ENCODE results near the gene DMAC2L. TPM values are rescaled to one million over a fixed set of nuclear protein-coding genes. Genes with fewer than 3 reads are reported as not detected.

DMAC2L gene
- polyA plus RNA-seq, 1 donor from 2014 or later: 17.1 TPM

DNA sequence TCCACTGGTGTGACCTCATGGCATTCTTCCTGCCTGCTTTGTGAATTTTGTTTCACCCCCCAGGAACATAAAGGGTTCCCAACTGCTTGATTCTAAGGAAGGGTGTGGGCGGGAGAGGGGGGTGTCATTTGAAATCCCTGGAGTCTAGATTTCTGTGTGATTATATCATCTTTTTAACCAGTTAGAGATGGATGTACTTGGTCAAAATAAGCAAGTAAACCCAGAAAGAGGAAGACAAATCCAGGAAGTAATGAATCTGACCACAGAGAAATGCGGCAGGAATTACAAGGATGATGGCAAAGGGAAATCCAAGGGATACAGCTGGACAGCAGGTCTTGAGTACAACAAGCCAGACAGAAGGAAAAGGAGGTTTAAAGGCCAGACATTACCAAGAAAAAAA lies 38.9 kb downstream of the DMAC2L start:
- H3K4me2 ChIP-seq (ENCODE audit: low read length): no peak overlapping the region
- H3K36me3 ChIP-seq (ENCODE audit: insufficient read depth, low read length): no peaks in the 10 kb centered on the region
- H3K79me2 ChIP-seq (replicated peaks; ENCODE audit: insufficient read depth, low read length): no peaks in the 10 kb centered on the region
- H3K27me3 ChIP-seq (ENCODE audit: insufficient read depth, low read depth, low read length): no peaks in the 10 kb centered on the region
- H3K27ac ChIP-seq (ENCODE audit: low read length): no peak overlapping the region
- no peak overlapping the region for H3K9ac ChIP-seq (ENCODE audit: low read length)
- H3K9me2 ChIP-seq (ENCODE audit: insufficient read depth, low read length): no peaks in the 10 kb centered on the region
- no peaks in the 10 kb centered on the region for H3F3A ChIP-seq (ENCODE audit: insufficient read depth, low read length, poor library complexity, severe bottlenecking)
- no peak for TF ChIP-seq EP300 (conservative IDR thresholded peaks at IDR 0.05; ENCODE audit: poor library complexity, severe bottlenecking)
- TF ChIP-seq, protein P1, sequence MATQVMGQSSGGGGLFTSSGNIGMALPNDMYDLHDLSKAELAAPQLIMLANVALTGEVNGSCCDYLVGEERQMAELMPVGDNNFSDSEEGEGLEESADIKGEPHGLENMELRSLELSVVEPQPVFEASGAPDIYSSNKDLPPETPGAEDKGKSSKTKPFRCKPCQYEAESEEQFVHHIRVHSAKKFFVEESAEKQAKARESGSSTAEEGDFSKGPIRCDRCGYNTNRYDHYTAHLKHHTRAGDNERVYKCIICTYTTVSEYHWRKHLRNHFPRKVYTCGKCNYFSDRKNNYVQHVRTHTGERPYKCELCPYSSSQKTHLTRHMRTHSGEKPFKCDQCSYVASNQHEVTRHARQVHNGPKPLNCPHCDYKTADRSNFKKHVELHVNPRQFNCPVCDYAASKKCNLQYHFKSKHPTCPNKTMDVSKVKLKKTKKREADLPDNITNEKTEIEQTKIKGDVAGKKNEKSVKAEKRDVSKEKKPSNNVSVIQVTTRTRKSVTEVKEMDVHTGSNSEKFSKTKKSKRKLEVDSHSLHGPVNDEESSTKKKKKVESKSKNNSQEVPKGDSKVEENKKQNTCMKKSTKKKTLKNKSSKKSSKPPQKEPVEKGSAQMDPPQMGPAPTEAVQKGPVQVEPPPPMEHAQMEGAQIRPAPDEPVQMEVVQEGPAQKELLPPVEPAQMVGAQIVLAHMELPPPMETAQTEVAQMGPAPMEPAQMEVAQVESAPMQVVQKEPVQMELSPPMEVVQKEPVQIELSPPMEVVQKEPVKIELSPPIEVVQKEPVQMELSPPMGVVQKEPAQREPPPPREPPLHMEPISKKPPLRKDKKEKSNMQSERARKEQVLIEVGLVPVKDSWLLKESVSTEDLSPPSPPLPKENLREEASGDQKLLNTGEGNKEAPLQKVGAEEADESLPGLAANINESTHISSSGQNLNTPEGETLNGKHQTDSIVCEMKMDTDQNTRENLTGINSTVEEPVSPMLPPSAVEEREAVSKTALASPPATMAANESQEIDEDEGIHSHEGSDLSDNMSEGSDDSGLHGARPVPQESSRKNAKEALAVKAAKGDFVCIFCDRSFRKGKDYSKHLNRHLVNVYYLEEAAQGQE (IDR thresholded peaks at IDR 0.05; ENCODE audit: borderline replicate concordance): no peak
- TF ChIP-seq MXI1 (conservative IDR thresholded peaks at IDR 0.05; ENCODE audit: poor library complexity, severe bottlenecking): no peak
- TF ChIP-seq SMC3 (conservative IDR thresholded peaks at IDR 0.05; ENCODE audit: poor library complexity): no peak
- no peak for TF ChIP-seq EZH2 (IDR thresholded peaks at IDR 0.05; ENCODE audit: borderline replicate concordance, insufficient read depth, low read length, poor library complexity, severe bottlenecking)
- no peak for TF ChIP-seq POLR2AphosphoS5 (IDR thresholded peaks at IDR 0.05)
- TF ChIP-seq RAD21 (conservative IDR thresholded peaks at IDR 0.05): no peak
- TF ChIP-seq TAF1 (IDR thresholded peaks at IDR 0.05; ENCODE audit: low read depth): no peak
- TF ChIP-seq, protein P2, sequence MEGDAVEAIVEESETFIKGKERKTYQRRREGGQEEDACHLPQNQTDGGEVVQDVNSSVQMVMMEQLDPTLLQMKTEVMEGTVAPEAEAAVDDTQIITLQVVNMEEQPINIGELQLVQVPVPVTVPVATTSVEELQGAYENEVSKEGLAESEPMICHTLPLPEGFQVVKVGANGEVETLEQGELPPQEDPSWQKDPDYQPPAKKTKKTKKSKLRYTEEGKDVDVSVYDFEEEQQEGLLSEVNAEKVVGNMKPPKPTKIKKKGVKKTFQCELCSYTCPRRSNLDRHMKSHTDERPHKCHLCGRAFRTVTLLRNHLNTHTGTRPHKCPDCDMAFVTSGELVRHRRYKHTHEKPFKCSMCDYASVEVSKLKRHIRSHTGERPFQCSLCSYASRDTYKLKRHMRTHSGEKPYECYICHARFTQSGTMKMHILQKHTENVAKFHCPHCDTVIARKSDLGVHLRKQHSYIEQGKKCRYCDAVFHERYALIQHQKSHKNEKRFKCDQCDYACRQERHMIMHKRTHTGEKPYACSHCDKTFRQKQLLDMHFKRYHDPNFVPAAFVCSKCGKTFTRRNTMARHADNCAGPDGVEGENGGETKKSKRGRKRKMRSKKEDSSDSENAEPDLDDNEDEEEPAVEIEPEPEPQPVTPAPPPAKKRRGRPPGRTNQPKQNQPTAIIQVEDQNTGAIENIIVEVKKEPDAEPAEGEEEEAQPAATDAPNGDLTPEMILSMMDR (IDR thresholded peaks at IDR 0.05; ENCODE audit: poor library complexity, severe bottlenecking): no peak
- no peak overlapping the region for H3K4me3 ChIP-seq (ENCODE audit: low read length)
- no peaks in the 10 kb centered on the region for H3K9me3 ChIP-seq (ENCODE audit: low read length)
- H4K20me1 ChIP-seq (ENCODE audit: insufficient read depth): no peaks in the 10 kb centered on the region
- no peak overlapping the region for H2AFZ ChIP-seq (ENCODE audit: low read depth, low read length)

DNA sequence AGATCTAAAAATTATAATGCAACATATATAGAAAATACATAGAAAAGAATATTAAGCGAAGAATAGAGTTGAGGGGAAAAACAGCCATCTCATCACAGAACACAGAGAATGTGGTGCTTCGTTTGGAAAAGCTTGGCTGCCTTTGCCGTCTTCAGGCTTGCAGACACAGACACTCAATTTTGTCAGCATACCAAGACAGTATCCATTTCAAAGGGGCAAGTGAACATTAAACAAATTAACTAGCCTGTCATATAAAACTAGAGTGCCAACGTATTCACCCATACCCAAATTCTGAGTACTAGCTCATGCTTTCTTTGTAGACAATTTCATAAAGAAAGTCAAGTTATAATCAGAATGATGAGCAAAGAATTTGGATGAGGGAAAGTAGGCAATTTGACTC lies 40.5 kb downstream of the DMAC2L start:
- Histone ChIP-seq H3K4me2 (ENCODE audit: low read length) (no peak overlapping the region), H3K36me3 (ENCODE audit: insufficient read depth, low read length) (no peaks in the 10 kb centered on the region), H2AFZ (ENCODE audit: low read depth, low read length) (no peak overlapping the region)

More for the DNA sequence above, 40.5 kb downstream of the DMAC2L start:
- H3K9me3 ChIP-seq (ENCODE audit: low read length): no peaks in the 10 kb centered on the region
- no peak overlapping the region for H3K9ac ChIP-seq (ENCODE audit: low read length)
- no peaks in the 10 kb centered on the region for H3F3A ChIP-seq (ENCODE audit: insufficient read depth, low read length, poor library complexity, severe bottlenecking)
- no peaks in the 10 kb centered on the region for H3K9me2 ChIP-seq (ENCODE audit: insufficient read depth, low read length)
- no peak for TF ChIP-seq SMC3 (conservative IDR thresholded peaks at IDR 0.05; ENCODE audit: poor library complexity)
- TF ChIP-seq, protein P1 (IDR thresholded peaks at IDR 0.05; ENCODE audit: borderline replicate concordance): no peak
- no peak for TF ChIP-seq EP300 (conservative IDR thresholded peaks at IDR 0.05; ENCODE audit: poor library complexity, severe bottlenecking)
- TF ChIP-seq, protein P2 (IDR thresholded peaks at IDR 0.05; ENCODE audit: poor library complexity, severe bottlenecking): no peak
- TF ChIP-seq RAD21 (conservative IDR thresholded peaks at IDR 0.05): no peak
- TF ChIP-seq EZH2 (IDR thresholded peaks at IDR 0.05; ENCODE audit: borderline replicate concordance, insufficient read depth, low read length, poor library complexity, severe bottlenecking): no peak
- TF ChIP-seq TAF1 (IDR thresholded peaks at IDR 0.05; ENCODE audit: low read depth): no peak
- TF ChIP-seq MXI1 (conservative IDR thresholded peaks at IDR 0.05; ENCODE audit: poor library complexity, severe bottlenecking): no peak
- TF ChIP-seq POLR2AphosphoS5 (IDR thresholded peaks at IDR 0.05): no peak
- H3K79me2 ChIP-seq (replicated peaks; ENCODE audit: insufficient read depth, low read length): no peaks in the 10 kb centered on the region
- no peaks in the 10 kb centered on the region for H4K20me1 ChIP-seq (ENCODE audit: insufficient read depth)
- H3K4me3 ChIP-seq (ENCODE audit: low read length): no peak overlapping the region
- H3K27ac ChIP-seq (ENCODE audit: low read length): no peak overlapping the region
- no peaks in the 10 kb centered on the region for H3K27me3 ChIP-seq (ENCODE audit: insufficient read depth, low read depth, low read length)
